Sigmoid colon (tissue), 4 donors: ENCODE results near the gene RAB4B.
"Not testable (repeated sequence)": the region's sequence is repeated elsewhere in the genome, so short reads cannot be mapped to it uniquely, and the experiment has no call there.

Experiments
- CTCF ChIP-seq, 4 experiments: fragments of 450-650 bp in 3 of 4; fragments of 200-600 bp in 1 of 4; IDR thresholded peaks; one replicate each; pipeline ENCODE4 v1.5.1; 2016 to 2019; ENCODE audit warnings: antibody characterized with exemption in 4 of 4, mild to moderate bottlenecking in 3 of 4, moderate library complexity in 2 of 4
- EP300 ChIP-seq, 4 donors: sonication (generic); formaldehyde crosslinking; IDR thresholded peaks; one replicate each; pipeline ENCODE4 v1.6.1; 2017; ENCODE audit warnings: antibody characterized with exemption in 4 of 4

GRCh38 chr19:40819479-40820234, 41.6 kb downstream of the RAB4B start:
- TF ChIP-seq EP300 (IDR thresholded peaks at IDR 0.05), result not testable (repeated sequence)
- TF ChIP-seq CTCF (IDR thresholded peaks at IDR 0.05), result peak; percentile 34 to 81 (median 77)
